ENCODE data around the gene SLC35F4.
"Not testable (repeated sequence)": the region's sequence is repeated elsewhere in the genome, so short reads cannot be mapped to it uniquely, and the experiment has no call there.

SLC35F4 gene

GRCh38 chr14:57785058-57785457 lies 80.8 kb downstream of the SLC35F4 start:
- no peak for ATAC-seq

DNA sequence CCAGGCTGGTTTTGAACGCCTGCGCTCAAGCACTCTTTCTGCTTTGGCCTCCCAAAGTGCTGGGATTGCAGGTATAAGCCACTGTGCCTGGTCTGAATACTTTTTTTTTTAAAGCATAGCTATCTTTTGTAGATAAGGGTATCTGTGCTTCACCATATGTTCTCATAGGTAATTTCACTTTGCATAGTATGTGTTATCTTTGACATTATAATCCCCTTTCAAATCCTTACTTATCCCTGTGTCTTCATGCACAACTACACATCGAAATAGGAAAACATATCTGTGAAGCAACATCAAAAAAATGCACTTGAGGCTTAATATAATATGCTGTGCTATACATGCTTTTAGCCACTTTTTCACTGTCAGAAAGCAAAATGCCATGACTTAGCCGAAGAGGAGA lies 94.1 kb downstream of the SLC35F4 start:
- no peak for ATAC-seq

DNA sequence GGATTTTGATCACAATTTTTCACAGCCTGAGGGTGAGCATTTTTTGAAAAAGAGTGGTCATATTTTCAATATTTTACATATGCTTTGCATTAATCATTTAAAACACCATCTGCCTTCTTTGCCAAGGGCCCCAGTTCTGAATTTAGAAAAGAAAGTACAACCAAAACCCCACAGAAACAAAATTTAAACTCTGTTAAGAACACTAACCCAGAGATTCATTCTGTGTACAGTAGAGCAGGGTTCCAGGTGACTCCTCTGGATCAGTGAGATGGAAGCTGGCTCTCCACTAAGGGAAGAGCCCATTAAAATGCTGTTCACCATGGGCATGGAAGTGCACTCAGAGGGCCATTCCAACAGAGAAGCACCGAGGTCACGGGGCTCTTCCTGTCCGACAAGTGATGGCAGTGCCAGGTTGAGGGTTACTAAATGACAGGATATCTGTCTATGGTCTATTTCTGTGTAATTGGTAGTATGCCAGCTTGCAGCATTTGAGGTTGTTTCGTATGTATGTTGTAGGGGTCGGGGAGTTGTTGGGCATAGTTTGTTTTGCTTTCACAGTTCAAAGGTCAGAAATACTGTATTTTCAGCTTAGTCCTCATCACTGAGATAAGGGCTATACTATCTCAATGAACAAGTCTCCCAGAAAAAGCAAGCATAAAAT lies 95.9 kb downstream of the SLC35F4 start:
- ATAC-seq, result no peak

DNA sequence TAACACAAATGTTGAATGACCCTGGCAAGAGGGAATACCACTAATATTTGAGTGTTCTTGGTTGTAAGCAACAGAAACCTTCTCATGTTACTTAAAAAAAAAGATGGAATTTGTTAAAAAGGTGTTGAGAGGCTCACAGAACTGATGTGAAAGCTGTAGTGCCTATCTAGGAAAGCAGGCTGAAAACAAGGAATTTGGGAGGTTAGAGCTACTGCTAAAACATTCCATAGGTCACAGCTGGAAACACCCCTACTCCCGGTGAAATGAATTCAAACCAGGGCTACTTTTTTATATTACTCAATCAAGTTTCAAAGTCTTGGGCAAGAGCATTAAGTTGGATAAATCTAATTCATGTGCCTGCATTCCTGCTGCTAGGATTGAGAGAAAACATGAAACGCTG lies 104.1 kb downstream of the SLC35F4 start:
- ATAC-seq, result no peak

GRCh38 chr14:57760896-57761295 lies 105.0 kb downstream of the SLC35F4 start:
- no peak for ATAC-seq

DNA sequence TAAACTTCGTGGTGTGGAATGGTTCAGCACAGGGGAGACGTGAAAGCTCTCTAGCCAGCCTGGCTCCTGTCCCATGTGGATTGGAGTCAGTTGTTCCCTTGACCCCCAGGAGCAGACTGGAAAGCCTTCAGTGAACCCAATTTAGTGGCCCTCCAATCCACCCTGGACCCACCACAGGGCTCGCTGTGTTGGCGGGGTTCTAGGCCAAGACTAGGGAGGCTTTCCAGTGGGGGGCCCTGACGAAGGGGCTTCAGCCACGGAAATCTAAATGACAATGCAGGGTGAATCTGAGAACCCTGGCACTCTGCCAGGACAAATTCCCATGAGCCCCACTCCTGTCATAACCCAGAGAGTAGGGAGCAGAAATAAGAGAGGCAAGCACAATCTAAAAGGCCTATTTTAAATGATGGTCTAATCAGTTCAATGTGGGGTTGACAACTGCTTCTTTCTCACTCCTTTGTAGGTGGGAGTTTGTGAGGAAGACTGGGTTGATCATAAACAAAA lies 110.8 kb downstream of the SLC35F4 start:
- no peak for ATAC-seq

DNA sequence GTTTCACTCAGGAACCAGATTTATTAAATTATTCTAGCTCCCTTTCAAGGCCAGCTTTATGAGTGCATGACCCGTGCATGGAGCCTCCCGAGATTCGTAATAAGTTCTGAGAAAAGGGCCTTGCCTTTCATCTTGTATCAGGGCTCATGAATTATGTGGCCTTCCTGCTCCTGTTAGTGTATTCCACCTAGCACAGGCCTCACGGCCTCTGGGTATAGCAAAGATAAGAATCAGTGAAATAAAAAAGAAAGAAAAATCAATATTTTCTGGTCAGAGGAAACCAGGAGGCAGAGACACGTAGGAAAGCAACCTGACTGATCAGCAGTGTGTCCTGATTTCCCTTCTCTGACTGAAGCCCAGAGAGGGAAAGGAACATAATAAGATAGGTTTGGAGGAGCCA lies 111.4 kb downstream of the SLC35F4 start:
- no peak for ATAC-seq

- ATAC-seq, result no peak
Observed at GRCh38 chr14:57753821-57754220, 112.1 kb downstream of the SLC35F4 start.

DNA sequence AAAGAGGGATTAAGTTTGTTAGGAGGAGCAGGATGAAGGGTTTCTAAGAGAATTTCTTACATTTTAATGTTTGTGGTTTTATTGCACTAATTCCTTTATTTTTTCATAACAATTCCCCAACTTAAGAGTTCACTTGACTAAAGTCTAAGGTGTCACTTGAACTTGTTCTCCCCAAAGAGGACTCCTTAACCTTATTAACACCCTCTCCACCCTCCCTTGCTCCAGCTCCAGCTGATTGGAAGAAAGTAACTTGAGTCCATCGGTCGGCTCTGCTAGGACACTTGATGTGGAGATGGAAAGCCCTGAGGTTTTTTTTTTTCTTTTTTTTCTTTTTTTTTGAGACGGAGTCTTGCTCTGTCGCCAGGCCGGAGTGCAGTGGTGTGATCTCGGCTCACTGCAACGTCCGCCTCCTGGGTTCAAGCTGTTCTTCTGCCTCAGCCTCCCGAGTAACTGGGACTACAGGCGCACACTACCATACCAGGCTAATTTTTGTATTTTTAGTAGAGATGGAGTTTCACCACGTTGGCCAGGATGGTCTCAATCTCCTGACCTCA lies 113.7 kb downstream of the SLC35F4 start:
- ATAC-seq, result not testable (repeated sequence)

DNA sequence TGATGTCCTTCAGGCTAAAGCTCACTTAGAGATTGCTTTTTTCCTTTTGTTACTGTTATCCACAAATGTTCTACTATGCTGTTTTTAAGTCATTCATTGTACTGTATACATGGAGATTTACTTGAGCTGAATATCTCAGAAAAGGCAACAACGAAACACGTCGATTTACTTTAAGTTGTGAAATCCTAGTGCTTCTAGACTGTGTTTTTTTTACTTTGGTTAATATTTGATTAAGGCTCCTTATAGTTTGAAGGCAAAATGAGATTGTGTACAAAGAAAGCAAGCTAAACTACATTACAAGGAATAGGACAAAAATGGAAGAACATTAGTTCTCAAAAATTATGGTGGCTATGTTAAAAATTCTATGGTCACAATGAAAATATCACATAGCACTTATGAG lies 114.5 kb downstream of the SLC35F4 start:
- ATAC-seq, result no peak

DNA sequence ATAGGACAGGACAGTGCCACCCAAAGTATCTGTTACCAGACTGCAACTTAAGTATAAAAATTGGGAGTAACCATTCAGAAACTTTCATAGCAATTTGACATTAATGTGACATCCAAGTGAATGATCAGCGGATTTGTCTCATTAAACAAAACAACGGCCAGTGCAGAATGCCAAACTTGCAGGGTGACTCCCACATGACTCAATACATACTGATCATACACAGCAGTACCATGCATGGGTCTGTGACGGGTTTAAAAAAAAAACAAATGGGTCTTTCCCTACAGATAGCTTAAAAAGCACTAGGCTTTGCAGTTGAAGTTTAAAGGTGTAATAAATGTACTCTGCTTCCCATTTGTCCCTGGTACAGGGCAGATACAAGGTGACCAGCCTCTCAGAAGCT lies 116.6 kb downstream of the SLC35F4 start:
- no peak for ATAC-seq

- ATAC-seq, result no peak
Observed at GRCh38 chr14:57748279-57748678, 117.6 kb downstream of the SLC35F4 start.

DNA sequence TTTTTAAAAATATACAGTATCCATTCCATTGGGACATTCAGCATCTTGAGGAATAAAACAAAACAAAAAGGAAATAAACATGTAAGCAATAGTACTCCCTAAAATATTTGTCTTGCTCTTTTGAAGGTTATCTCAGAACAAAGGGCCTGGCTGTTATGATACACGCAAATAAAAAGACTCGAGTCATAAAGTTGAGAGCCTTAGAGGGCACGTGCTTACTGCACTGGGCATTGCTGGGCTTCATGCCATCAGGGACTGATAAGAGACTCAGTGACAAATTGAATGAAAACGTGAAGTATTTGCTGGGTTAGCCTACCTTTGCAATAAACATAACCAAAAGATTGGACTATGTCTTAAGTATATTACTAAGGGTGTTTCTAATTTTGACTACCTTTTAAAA lies 118.9 kb downstream of the SLC35F4 start:
- no peak for ATAC-seq

GRCh38 chr14:57746563-57746962 lies 119.3 kb downstream of the SLC35F4 start:
- ATAC-seq, result no peak

GRCh38 chr14:57739516-57739915 lies 126.4 kb downstream of the SLC35F4 start:
- ATAC-seq, result no peak

GRCh38 chr14:57737598-57737997 lies 128.3 kb downstream of the SLC35F4 start:
- ATAC-seq, result no peak

GRCh38 chr14:57736391-57736790 lies 129.5 kb downstream of the SLC35F4 start:
- ATAC-seq, result no peak

DNA sequence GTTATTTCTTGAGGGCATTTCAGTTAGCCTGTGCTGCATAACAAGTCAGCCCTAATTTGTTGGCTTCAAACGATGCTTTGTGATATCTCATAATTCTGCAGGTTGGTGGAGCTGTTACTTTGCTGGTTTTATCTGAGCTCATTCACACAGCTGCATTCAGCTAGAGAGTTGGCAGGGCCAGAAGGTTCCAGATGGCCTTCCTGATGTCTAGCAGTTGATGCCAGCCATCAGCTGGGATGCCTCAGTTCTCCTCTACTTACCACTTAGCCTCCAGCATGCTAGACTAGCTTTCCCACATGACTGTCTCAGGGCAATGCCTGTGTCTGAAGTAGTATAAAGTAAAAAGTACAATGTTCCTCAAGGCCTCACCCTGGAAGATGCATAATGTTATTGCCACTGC lies 130.6 kb downstream of the SLC35F4 start:
- ATAC-seq, result no peak

DNA sequence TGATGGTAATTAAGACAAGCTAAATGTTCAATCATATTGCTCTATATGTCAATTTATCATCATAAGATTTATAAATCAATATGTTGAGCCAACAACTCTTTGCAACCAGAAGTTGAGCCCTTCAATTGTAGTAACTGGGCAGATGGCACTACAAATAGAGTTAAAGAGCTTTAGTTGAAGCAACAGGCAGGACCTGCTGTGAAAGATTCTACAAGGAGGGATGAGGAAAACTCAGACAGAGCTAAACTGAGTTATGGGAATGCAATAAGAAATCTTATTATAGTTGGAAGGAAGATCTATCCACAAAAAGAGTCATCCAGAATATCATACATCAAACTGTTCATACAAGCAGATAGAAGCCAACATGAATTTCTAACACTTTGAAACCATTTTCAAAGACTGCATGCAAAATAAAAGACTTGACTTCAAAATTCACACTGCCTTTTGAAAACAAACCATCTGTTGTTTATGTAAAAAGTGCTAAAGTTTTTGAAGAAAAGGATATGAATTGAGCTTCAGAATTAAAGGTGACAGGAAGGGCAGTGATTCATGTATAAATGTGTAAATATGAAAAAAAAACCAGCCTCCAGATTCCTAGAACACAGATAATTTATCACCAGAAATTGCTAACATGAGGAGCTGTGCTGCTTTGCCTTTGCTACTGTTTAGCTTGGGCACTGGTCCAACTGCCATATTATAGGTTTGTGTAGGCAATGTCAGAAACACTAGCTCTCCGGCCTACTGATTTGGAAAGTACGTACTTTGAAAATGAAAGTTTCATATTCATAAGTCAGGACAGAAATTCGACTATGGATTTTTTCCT lies 133.2 kb downstream of the SLC35F4 start:
- ATAC-seq, result no peak

DNA sequence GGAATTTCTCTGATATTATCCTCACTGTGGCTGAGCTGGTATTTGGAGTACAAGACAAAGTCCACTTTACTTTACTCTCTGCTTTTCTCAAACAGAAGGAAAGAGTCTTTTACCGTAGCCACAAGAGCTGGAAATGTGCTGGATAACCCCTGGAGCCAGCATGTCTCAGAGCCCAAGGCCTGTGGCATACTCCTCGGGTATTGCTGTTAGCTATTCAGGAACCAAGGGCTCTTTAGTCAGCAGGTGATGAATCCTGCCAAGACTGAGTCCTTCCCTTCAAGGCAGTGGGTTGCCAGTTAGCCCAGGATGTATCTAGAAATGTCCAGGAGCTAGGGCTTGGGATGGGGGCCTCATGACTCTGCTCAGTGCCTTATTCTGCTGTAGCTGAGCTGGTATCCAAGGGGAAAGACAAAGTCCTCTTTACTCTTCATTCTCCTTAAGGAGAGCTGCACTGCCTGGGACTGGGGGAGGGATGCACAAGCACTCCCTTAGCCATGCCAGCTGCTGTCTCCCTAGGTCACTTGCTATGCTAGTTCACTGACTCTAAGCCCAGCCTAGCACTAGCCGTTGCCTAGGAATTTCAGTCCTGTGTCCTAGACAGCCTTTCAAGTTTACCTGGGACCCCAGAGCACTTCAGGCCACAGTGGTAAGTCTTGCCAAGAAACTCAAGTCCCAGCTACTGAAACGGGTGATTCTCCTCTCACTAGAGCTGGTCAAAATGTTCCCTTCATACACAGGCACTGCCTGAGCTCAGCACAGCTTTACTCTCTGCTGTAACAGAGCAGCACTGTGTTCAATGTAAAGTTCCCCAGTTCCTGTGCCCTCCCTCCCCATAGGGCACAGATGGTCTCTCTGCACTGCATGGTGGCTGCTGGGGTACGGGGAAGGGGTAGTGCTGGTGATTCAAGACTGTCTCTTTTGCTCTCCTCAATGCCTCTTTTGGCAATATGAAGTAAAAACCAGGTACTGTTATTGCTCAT lies 136.4 kb downstream of the SLC35F4 start:
- ATAC-seq, result no peak

- ATAC-seq, result no peak
Observed at GRCh38 chr14:57725399-57726077, 140.4 kb downstream of the SLC35F4 start.

DNA sequence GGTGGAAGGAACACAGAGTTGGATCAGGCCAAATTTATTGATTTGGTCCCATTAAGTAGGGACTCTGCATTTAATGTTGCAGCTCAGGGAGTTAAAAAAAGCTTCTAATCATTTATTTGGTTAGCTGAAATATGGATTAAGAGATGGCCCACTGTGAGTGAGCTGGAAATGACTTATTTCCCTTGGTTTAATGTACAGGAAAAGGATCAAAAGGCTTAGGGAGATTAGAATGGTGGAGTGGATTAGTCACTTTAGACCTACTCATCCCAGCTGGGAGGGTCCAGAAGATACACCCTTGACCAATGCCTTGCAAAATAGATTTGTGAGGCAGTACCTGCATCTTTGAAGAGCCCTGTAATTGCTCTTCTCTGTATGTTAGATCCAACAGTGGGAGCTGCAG lies 143.8 kb downstream of the SLC35F4 start:
- ATAC-seq, result not testable (repeated sequence)
